HG03354 (cell line): ENCODE results near the gene MRPL53.
A peak's percentile ranks its signal among the peaks of the same experiment; 100 is the strongest.
"Not testable (repeated sequence)": the region's sequence is repeated elsewhere in the genome, so short reads cannot be mapped to it uniquely, and the experiment has no call there.

Source experiments
- ATAC-seq: cut with Tn5 transposase; IDR thresholded peaks from one replicate; pipeline ENCODE4 v1.9.1; 2021; ENCODE audit warnings: mild to moderate bottlenecking; ENCODE audit not compliant: unreplicated experiment, poor library complexity, severe bottlenecking

Gene MRPL53

GRCh38 chr2:74502720-74503505 is 30.4 kb upstream of the MRPL53 start:
- ATAC-seq: peak; percentile 42

GRCh38 chr2:74502147-74502719 is 29.8 kb upstream of the MRPL53 start:
- ATAC-seq: no peak

- no peak for ATAC-seq
Observed at GRCh38 chr2:74501335-74502071, 29.0 kb upstream of the MRPL53 start.

- ATAC-seq: no peak
Observed at GRCh38 chr2:74500578-74500946, 28.1 kb upstream of the MRPL53 start.

- ATAC-seq: no peak
Observed at GRCh38 chr2:74499940-74500577, 27.6 kb upstream of the MRPL53 start.

- ATAC-seq: no peak
Observed at GRCh38 chr2:74499267-74499939, 26.9 kb upstream of the MRPL53 start, which contains the start of gene LBX2. TSS of gene LBX2 (minus strand) at chr2:74499603. CDS start at chr2:74499537, 66 bp downstream.

- no peak for ATAC-seq
Observed at GRCh38 chr2:74498500-74499266, 26.2 kb upstream of the MRPL53 start.

- ATAC-seq: no peak
Observed at GRCh38 chr2:74497777-74498499, 25.5 kb upstream of the MRPL53 start.

GRCh38 chr2:74496997-74497776 is 24.7 kb upstream of the MRPL53 start:
- no peak for ATAC-seq

GRCh38 chr2:74495440-74495839 is 23.0 kb upstream of the MRPL53 start:
- ATAC-seq: no peak

- ATAC-seq: no peak
Observed at GRCh38 chr2:74493546-74493945, 21.1 kb upstream of the MRPL53 start.

- ATAC-seq: no peak
Observed at GRCh38 chr2:74491648-74492544, 19.4 kb upstream of the MRPL53 start.

- no peak for ATAC-seq
Observed at GRCh38 chr2:74489906-74490305, 17.4 kb upstream of the MRPL53 start.

GRCh38 chr2:74488643-74489481 is 16.4 kb upstream of the MRPL53 start:
- no peak for ATAC-seq

GRCh38 chr2:74486141-74486540 is 13.7 kb upstream of the MRPL53 start:
- no peak for ATAC-seq

GRCh38 chr2:74483675-74484164 is 11.2 kb upstream of the MRPL53 start:
- not testable (repeated sequence) for ATAC-seq
